GM21367 (cell line): ENCODE data around the gene ACER3.
"Not testable (repeated sequence)": the region's sequence is repeated elsewhere in the genome, so short reads cannot be mapped to it uniquely, and the experiment has no call there.

Experiments
- ATAC-seq: cut with Tn5 transposase; IDR thresholded peaks from one replicate; pipeline ENCODE4 v1.9.1; 2021; ENCODE audit not compliant: unreplicated experiment

ACER3 gene

DNA sequence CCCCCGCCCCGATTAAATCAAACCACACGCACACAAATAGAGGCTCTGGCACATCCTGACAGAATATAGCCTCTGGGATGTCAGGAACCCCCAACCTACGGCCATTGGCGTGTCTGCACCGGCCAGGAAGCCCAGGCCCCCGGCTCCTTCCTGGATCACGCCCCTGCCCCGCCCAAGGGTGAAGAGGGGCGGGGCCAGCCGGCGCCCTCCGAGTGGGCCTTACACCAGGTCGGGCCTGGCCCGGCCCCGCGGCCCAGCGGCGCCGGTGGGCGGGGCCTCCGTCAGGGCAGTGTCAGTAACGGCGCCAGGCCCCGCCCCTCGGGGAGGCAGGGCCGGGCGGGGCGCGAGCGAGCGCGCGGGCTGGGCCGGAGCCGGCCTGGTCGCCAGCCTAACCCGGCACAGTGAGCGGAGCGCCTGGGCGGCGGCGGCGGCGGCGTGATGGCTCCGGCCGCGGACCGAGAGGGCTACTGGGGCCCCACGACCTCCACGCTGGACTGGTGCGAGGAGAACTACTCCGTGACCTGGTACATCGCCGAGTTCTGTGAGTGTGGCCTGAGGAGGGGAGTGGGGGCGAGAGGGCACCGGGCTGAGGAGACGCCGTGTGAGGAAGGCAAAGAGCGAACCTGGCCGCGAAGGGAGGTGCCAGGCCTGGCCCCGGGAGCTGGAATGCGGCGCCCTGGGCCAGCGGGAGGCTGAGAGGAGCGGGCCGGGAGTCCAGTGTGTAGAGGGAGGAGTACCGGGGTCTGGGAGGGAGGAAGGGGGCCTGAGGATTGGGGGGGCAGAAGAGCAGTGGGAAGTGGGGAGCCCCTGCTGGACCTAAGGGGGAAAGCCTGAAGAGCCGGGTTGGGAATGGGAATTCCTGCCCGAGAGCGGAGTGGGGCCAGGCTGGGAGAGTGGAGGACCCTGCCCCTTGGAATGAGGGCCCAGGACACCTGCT is at the start of gene ACER3:
ACER3 (plus strand) TSS at position 380 of the 937 bp plus-strand sequence; CDS start at position 439, 59 bp downstream.
- peak; percentile 93 for ATAC-seq

GRCh38 chr11:76811259-76811658 is 49.5 kb upstream of the ACER3 start:
- ATAC-seq: no peak

DNA sequence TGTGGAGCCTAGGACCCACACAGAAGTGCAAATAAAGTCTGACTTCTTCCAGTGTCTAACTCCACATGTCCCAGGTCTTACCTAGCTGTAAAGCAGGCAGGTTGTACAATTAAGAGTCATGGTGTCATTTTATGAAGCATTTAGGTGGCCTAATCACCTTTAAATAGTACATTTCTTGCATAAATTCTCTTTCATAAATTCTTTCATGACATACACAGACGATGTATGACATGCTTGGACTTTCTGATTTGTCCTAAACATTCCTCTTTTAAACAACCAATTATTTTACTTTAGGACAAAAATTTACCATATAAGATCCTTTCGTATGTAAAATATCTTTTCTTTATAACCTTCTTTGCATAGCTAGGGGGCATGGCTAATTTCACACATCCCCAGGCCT is 46.3 kb upstream of the ACER3 start:
- ATAC-seq: no peak

GRCh38 chr11:76815678-76816077 is 45.0 kb upstream of the ACER3 start:
- ATAC-seq: not testable (repeated sequence)

- ATAC-seq: no peak
Measured at GRCh38 chr11:76820184-76820566, 40.5 kb upstream of the ACER3 start.

DNA sequence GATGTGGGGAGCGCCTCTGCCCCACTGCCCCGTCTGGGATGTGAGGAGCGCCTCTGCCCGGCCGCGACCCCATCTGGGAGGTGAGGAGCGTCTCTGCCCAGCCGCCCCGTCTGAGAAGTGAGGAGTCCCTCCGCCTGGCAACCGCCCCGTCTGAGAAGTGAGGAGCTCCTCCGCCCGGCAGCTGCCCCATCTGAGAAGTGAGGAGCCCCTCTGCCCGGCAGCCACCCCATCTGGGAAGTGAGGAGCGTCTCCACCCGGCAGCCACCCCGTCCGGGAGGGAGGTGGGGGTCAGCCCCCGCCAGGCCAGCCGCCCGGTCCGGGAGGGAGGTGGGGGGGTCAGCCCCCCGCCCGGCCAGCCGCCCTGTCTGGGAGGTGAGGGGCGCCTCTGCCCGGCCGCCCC is 39.3 kb upstream of the ACER3 start:
- not testable (repeated sequence) for ATAC-seq

GRCh38 chr11:76822406-76822805 is 38.3 kb upstream of the ACER3 start:
- ATAC-seq: no peak

GRCh38 chr11:76823481-76824028 is 37.2 kb upstream of the ACER3 start:
- no peak for ATAC-seq

- ATAC-seq: no peak
Measured at GRCh38 chr11:76824083-76824939, 36.4 kb upstream of the ACER3 start.

DNA sequence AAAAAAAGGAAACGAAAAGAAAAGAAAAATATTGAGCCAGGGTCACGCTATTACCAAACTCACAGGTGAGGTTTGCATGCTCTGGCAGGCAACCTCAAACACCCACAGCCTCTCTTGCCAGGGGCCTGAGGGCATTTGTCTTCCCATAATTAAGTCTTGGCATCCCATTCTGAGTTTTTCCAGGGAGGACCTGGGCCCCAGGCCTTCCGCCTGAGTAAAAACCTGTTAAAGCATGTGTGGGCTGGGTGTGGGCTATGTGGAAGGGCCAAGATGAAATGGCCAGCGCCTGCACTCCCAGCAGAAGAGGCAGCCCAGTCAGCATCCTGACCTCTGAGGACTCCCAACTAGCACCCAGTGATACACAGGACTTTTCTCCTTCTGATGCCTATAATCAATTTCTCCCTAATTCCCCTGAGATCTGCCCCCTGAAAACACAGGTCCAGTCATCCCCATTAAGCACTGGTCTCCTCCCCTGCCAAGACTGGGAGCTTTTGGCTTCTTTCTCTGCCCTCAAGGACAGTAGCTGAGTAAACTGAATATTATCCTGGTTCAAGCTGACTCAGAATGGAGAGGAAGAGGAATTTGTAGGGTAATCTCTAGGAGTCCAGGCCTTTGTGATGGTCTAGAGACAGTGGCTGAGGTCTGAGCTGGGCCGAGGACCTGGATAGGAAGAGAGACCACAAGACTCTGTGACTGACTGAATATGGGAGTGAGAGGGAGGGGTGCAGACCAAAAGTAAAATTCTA is 35.6 kb upstream of the ACER3 start:
- no peak for ATAC-seq

DNA sequence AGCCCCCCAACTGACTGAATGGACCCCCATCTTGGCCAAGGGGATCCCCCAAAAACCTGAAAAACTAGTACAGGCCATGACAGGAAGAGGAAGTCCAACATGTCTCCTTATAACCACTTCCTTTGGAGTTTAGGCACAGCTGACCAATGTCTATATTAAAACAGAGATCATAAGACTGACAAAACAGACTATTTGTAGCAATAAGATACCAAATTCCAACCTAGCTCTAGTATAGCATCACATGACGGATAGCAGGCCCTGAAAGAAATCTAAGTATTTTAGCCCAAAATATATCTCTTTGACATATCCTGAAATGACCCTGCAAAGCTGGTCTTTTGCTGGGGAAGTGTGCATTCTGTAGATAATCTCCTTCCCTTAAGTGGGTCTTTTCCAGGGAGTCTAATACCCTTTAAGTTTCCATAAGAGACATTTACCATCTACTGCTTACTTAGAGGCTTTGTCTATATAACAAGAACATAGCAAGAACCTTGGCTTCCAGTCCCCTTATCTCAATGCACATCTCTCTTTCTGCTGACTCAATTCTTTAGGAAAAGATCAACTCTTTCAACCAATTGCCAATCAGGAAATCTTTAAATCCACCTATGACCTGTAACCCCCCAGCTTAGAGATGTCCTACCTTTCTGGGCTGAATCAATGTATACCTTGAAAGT is 34.9 kb upstream of the ACER3 start:
- no peak for ATAC-seq

DNA sequence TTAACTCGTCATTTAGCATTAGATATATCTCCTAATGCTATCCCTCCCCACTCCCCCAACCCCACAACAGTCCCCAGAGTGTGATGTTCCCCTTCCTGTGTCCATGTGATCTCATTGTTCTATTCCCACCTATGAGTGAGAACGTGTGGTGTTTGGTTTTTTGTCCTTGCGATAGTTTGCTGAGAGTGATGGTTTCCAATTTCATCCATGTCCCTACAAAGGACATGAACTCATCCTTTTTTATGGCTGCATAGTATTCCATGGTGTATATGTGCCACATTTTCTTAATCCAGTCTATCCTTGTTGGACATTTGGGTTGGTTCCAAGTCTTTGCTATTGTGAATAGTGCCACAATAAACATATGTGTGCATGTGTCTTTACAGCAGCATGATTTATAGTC is 34.2 kb upstream of the ACER3 start:
- ATAC-seq: not testable (repeated sequence)

GRCh38 chr11:76827005-76827404 is 33.7 kb upstream of the ACER3 start:
- ATAC-seq: not testable (repeated sequence)

GRCh38 chr11:76830639-76831327 is 29.9 kb upstream of the ACER3 start:
- no peak for ATAC-seq

DNA sequence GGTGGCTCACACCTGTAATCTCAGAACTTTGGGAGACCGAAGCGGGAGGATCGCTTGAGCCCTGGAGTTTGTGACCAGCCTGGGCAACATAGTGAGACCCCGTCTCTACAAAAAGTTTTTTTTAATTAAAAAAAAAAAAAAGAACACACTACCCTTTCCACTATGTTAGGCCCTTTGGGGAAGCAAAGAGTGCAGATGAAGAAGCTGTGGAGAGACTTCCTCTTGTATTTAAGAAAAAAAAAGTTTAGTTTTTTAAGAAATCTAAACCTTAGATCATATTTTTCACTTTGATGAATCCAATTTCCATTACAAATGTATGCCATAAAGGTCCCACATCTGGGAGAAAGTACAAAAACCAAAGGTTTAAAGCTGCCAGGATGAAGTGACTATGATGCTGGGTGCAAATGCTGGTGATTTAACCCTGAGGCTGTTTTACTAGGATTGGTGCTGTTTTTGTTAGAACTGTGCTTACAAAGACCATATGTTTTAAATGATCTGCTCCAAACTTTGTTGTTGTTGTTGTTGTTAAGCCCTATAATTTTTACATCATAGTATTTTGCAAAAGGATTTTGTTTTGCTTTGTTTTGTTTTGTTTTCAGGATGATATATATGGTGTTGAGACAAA is 28.9 kb upstream of the ACER3 start:
- no peak for ATAC-seq

DNA sequence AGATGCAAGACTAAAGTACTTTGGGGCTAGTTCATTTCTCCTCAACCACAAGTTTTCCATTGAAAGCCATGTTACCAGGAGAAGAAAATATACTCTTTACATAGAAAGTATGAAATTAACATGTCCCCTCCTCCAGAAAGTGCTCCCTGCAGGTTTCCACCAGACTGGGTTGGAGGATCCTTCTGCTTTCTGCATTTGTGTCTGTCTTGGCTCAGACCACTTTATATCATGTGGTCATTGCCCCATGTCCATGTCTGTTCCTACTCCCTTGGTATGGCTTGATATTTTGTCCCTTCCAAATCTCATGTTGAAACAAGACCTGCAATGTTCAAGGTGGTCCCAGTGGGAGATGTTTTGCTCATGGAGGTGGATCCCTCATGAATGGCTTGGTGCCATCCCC is 28.4 kb upstream of the ACER3 start:
- ATAC-seq: no peak

DNA sequence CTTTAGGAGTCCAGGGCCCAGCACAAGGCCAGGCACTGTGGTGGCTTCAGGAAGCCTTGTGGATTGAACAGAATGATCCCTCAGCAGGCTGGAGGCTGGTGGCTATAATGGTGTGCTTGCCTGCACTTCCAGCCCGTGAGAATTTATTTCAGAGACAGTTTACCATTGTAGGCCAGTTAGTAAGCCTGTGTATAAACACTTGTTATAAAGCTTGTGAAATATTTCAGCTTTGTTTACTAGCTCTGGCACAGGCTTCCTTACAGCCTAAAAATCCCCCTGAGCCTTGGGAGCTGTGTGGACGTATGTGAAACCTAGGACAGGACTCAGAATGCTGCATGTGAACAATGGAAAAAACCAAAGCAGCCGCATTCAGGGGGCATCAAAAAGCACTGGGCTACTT is 26.6 kb upstream of the ACER3 start:
- no peak for ATAC-seq

GRCh38 chr11:76835036-76835435 is 25.7 kb upstream of the ACER3 start:
- no peak for ATAC-seq

GRCh38 chr11:76835928-76836612 is 24.6 kb upstream of the ACER3 start:
- no peak for ATAC-seq
